ENCODE data around the gene DACH1.
"Not testable (repeated sequence)": the region's sequence is repeated elsewhere in the genome, so short reads cannot be mapped to it uniquely, and the experiment has no call there.

The DACH1 gene

GRCh38 chr13:71865874-71866334 lies 1.1 kb downstream of the DACH1 start:
- DNase-seq (ENCODE audit: low read depth): no peak

- DNase-seq (ENCODE audit: low read depth): no peak
Observed at GRCh38 chr13:71864986-71865873, 1.8 kb downstream of the DACH1 start.

GRCh38 chr13:71864094-71864985 lies 2.7 kb downstream of the DACH1 start:
- no peak for DNase-seq (ENCODE audit: low read depth)

GRCh38 chr13:71863254-71863865 lies 3.6 kb downstream of the DACH1 start:
- no peak for DNase-seq (ENCODE audit: low read depth)

- DNase-seq (ENCODE audit: low read depth): no peak
Observed at GRCh38 chr13:71862459-71862943, 4.5 kb downstream of the DACH1 start.

- no peak for DNase-seq (ENCODE audit: low read depth)
Observed at GRCh38 chr13:71861769-71862458, 5.1 kb downstream of the DACH1 start.

GRCh38 chr13:71860547-71861138 lies 6.4 kb downstream of the DACH1 start:
- DNase-seq (ENCODE audit: low read depth): no peak

- DNase-seq (ENCODE audit: low read depth): no peak
Observed at GRCh38 chr13:71858647-71859046, 8.4 kb downstream of the DACH1 start.

- DNase-seq (ENCODE audit: low read depth): no peak
Observed at GRCh38 chr13:71856548-71857043, 10.4 kb downstream of the DACH1 start.

GRCh38 chr13:71854401-71854800 lies 12.6 kb downstream of the DACH1 start:
- DNase-seq (ENCODE audit: low read depth): no peak

- no peak for DNase-seq (ENCODE audit: low read depth)
Observed at GRCh38 chr13:71853725-71854124, 13.3 kb downstream of the DACH1 start.

GRCh38 chr13:71852736-71853135 lies 14.3 kb downstream of the DACH1 start:
- DNase-seq (ENCODE audit: low read depth): no peak

- no peak for DNase-seq (ENCODE audit: low read depth)
Observed at GRCh38 chr13:71851498-71852409, 15.2 kb downstream of the DACH1 start.

GRCh38 chr13:71842003-71842402 lies 25.0 kb downstream of the DACH1 start:
- no peak for DNase-seq (ENCODE audit: low read depth)

- no peak for DNase-seq (ENCODE audit: low read depth)
Observed at GRCh38 chr13:71838842-71839241, 28.2 kb downstream of the DACH1 start.

- DNase-seq (ENCODE audit: low read depth): not testable (repeated sequence)
Observed at GRCh38 chr13:71837582-71837981, 29.4 kb downstream of the DACH1 start.

- DNase-seq (ENCODE audit: low read depth): no peak
Observed at GRCh38 chr13:71831716-71832115, 35.3 kb downstream of the DACH1 start.

- no peak for DNase-seq (ENCODE audit: low read depth)
Observed at GRCh38 chr13:71830736-71831135, 36.3 kb downstream of the DACH1 start.

- DNase-seq (ENCODE audit: low read depth): no peak
Observed at GRCh38 chr13:71830323-71830722, 36.7 kb downstream of the DACH1 start.

- DNase-seq (ENCODE audit: low read depth): no peak
Observed at GRCh38 chr13:71829547-71829946, 37.5 kb downstream of the DACH1 start.
